Mesenchymal stem cell (in vitro differentiated cells and primary cell): ENCODE measurements around the gene AP5Z1.

ENCODE experiments used
- DNase-seq: peaks from one replicate; pipeline ENCODE4 v3.0.0-alpha.2; 2013
- H2AFZ ChIP-seq: one replicate; pipeline ENCODE4 v1.6.1; 2013; ENCODE audit warnings: low read depth, mild to moderate bottlenecking, control low read depth, inconsistent platforms, low read length, moderate library complexity
- H2AK5ac ChIP-seq: 2 replicates; pipeline ENCODE4 v1.6.1; 2013; ENCODE audit warnings: low read length, moderate library complexity, mild to moderate bottlenecking, inconsistent platforms; ENCODE audit not compliant: severe bottlenecking
- H2BK120ac ChIP-seq: one replicate; pipeline ENCODE4 v1.6.1; 2013; ENCODE audit warnings: low read depth, mild to moderate bottlenecking, inconsistent platforms, low read length, moderate library complexity
- H2BK12ac ChIP-seq, 2 experiments: one replicate each; pipeline ENCODE4 v1.6.1; 2013; ENCODE audit warnings: inconsistent platforms in 2 of 2, low read length in 2 of 2, mild to moderate bottlenecking in 2 of 2, moderate library complexity in 2 of 2, control low read depth in 1 of 2
- H2BK15ac ChIP-seq: one replicate; pipeline ENCODE4 v1.6.1; 2013; ENCODE audit warnings: mild to moderate bottlenecking, low read depth, inconsistent platforms; ENCODE audit not compliant: poor library complexity, severe bottlenecking
- H2BK5ac ChIP-seq: 2 replicates; pipeline ENCODE4 v1.6.1; 2013; ENCODE audit warnings: low read depth, mild to moderate bottlenecking, low read length, control low read depth, inconsistent platforms; ENCODE audit not compliant: poor library complexity, severe bottlenecking
- H3K14ac ChIP-seq, 2 experiments: one replicate each; pipeline ENCODE4 v1.6.1; 2013; ENCODE audit warnings: inconsistent platforms in 2 of 2, low read length in 2 of 2, control low read depth in 1 of 2, mild to moderate bottlenecking in 1 of 2, moderate library complexity in 1 of 2
- H3K18ac ChIP-seq, 2 experiments: one replicate each; pipeline ENCODE4 v1.6.1; 2013; ENCODE audit warnings: inconsistent platforms in 2 of 2, low read length in 2 of 2, control low read depth in 1 of 2, low read depth in 1 of 2, mild to moderate bottlenecking in 1 of 2
- H3K23ac ChIP-seq, 2 experiments: one replicate each; pipeline ENCODE4 v1.6.1; 2013; ENCODE audit warnings: inconsistent platforms in 2 of 2, low read length in 2 of 2, mild to moderate bottlenecking in 2 of 2, moderate library complexity in 2 of 2, control low read depth in 1 of 2
- H3K27ac ChIP-seq: 2 replicates; pipeline ENCODE4 v1.5.1; 2013; ENCODE audit warnings: mild to moderate bottlenecking, moderate library complexity, low read length, control low read depth, inconsistent platforms; ENCODE audit not compliant: poor library complexity, severe bottlenecking
- H3K27me3 ChIP-seq, 2 experiments: 2 replicates each; pipeline versions ENCODE4 v1.6.1 to v1.7.0; 2013; ENCODE audit warnings: low read length in 2 of 2, mild to moderate bottlenecking in 2 of 2, moderate library complexity in 2 of 2, control low read depth in 1 of 2, inconsistent platforms in 1 of 2; ENCODE audit not compliant: control insufficient read depth in 1 of 2, insufficient read depth in 1 of 2
- H3K36me3 ChIP-seq, 2 experiments: 2 replicates each; pipeline versions ENCODE4 v1.6.1 to v1.7.0; 2013; ENCODE audit warnings: low read length in 2 of 2, control low read depth in 1 of 2, inconsistent platforms in 1 of 2, low read depth in 1 of 2, mild to moderate bottlenecking in 1 of 2; ENCODE audit not compliant: insufficient read depth in 2 of 2, control insufficient read depth in 1 of 2
- H3K4ac ChIP-seq, 2 experiments: one replicate each; pipeline ENCODE4 v1.6.1; 2013; ENCODE audit warnings: inconsistent platforms in 2 of 2, low read length in 2 of 2, mild to moderate bottlenecking in 2 of 2, moderate library complexity in 2 of 2, control low read depth in 1 of 2, low read depth in 1 of 2
- H3K4me1 ChIP-seq: 2 replicates; pipeline ENCODE4 v1.6.1; 2013; ENCODE audit warnings: low read depth, low read length, control low read depth; ENCODE audit not compliant: control insufficient read depth, insufficient read depth
- H3K4me2 ChIP-seq: 2 replicates; pipeline ENCODE4 v1.6.1; 2013; ENCODE audit warnings: low read length, mild to moderate bottlenecking, inconsistent platforms; ENCODE audit not compliant: poor library complexity, severe bottlenecking
- H3K4me3 ChIP-seq, 2 experiments: 2 replicates each; pipeline versions ENCODE4 v1.5.1 to v1.7.0; 2013; ENCODE audit warnings: low read length in 2 of 2, mild to moderate bottlenecking in 2 of 2, control low read depth in 1 of 2, low read depth in 1 of 2; ENCODE audit not compliant: insufficient read depth in 1 of 2
- H3K79me1 ChIP-seq: replicated peaks from 2 replicates; pipeline ENCODE4 v1.6.1; 2013; ENCODE audit warnings: mild to moderate bottlenecking, control low read depth, low read length, inconsistent platforms; ENCODE audit not compliant: poor library complexity, severe bottlenecking
- H3K9ac ChIP-seq: 2 replicates; pipeline ENCODE4 v1.7.0; 2013; ENCODE audit warnings: mild to moderate bottlenecking, low read length, moderate library complexity
- H3K9me3 ChIP-seq: 2 replicates; pipeline ENCODE4 v1.7.0; 2013; ENCODE audit warnings: mild to moderate bottlenecking, low read length; ENCODE audit not compliant: control insufficient read depth
- H4K8ac ChIP-seq: one replicate; pipeline ENCODE4 v1.6.1; 2013; ENCODE audit warnings: inconsistent platforms, mild to moderate bottlenecking, low read length, moderate library complexity
- H4K91ac ChIP-seq: one replicate; pipeline ENCODE4 v1.6.1; 2013; ENCODE audit warnings: mild to moderate bottlenecking, low read length, inconsistent platforms
- WGBS: methylation state at CpG from one replicate; pipeline ENCODE4 v1.1.7; 2013; ENCODE audit warnings: mixed read lengths; 5-methylcytosine and 5-hydroxymethylcytosine counted together

AP5Z1 gene

GRCh38 chr7:4836206-4836661, 60.8 kb downstream of the AP5Z1 start:
- Histone ChIP-seq H2BK12ac (no peak overlapping the region), H2BK15ac (no peak overlapping the region), H3K4me2 (no peak overlapping the region), H3K4ac (no peak overlapping the region), H3K9ac (no peak overlapping the region), H2BK120ac (no peak overlapping the region), H3K14ac (no peak overlapping the region), H3K18ac (no peak overlapping the region), H4K8ac (no peak overlapping the region), H4K91ac (no peak overlapping the region), H3K27me3 (peaks cover 0 to 5% of the 10 kb centered on the region in 2 experiments), H3K79me1 (no peaks in the 10 kb centered on the region), H3K36me3 (no peaks in the 10 kb centered on the region), H3K27ac (no peak overlapping the region), H2AK5ac (no peak overlapping the region), H3K4me3 (no peak overlapping the region), H3K4me1 (peaks cover 7% of the 10 kb centered on the region), H3K9me3 (no peaks in the 10 kb centered on the region), H2BK5ac (no peak overlapping the region), H3K23ac (no peak overlapping the region), H2AFZ (no peak overlapping the region)
- 90% methylated on average over 30 of the region's 30 CpGs for WGBS
- DNase-seq = no peak

DNA sequence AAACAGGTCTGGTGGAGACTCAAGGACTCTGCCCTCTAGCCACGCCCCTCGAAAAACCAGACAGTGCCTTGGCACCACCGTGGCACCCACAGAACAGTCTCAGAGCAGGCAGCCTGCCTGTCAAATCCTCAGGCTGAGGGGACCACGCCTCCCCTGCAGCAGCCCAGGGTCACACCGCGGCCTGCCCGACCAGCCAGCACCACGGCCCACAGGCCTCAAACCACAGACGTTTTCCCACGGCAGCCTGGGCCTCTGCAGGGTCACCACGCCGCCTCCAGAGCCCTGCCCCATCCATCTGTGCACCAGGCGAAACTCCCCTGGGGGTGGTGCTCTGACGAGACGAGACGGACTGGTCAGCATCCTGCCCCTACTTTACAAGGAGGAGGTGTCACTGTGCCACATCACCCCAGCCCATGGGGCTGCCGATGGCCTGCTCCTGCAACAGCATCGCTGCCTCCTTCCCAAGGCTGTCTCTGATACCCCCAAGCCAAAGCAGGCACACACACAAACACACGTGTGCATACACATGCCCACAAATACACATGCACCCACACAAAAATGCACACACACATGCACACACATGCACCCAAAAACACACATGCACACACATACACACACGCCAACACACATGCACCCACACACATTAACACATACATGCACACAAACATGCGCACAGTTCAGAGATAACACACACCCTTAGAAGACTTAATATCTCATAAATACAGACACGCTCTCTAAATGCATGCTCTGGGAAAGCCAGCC, 61.8 kb downstream of the AP5Z1 start:
- Histone ChIP-seq H3K4me3 (no peak overlapping the region), H3K4ac (no peak overlapping the region), H3K9ac (no peak overlapping the region), H3K36me3 (no peaks in the 10 kb centered on the region), H3K27me3 (peaks cover 0 to 5% of the 10 kb centered on the region in 2 experiments), H2AFZ (no peak overlapping the region), H2BK120ac (no peak overlapping the region), H3K4me1 (peaks cover 7% of the 10 kb centered on the region), H3K4me2 (no peak overlapping the region), H3K27ac (no peak overlapping the region), H3K23ac (no peak overlapping the region), H2BK15ac (no peak overlapping the region), H2AK5ac (no peak overlapping the region), H3K18ac (no peak overlapping the region), H4K91ac (no peak overlapping the region), H4K8ac (no peak overlapping the region), H3K14ac (no peak overlapping the region), H2BK5ac (no peak overlapping the region), H3K79me1 (no peaks in the 10 kb centered on the region), H2BK12ac (no peak overlapping the region), H3K9me3 (no peaks in the 10 kb centered on the region)
- WGBS = 78% methylated on average over 22 of the region's 22 CpGs
- no peak for DNase-seq

DNA sequence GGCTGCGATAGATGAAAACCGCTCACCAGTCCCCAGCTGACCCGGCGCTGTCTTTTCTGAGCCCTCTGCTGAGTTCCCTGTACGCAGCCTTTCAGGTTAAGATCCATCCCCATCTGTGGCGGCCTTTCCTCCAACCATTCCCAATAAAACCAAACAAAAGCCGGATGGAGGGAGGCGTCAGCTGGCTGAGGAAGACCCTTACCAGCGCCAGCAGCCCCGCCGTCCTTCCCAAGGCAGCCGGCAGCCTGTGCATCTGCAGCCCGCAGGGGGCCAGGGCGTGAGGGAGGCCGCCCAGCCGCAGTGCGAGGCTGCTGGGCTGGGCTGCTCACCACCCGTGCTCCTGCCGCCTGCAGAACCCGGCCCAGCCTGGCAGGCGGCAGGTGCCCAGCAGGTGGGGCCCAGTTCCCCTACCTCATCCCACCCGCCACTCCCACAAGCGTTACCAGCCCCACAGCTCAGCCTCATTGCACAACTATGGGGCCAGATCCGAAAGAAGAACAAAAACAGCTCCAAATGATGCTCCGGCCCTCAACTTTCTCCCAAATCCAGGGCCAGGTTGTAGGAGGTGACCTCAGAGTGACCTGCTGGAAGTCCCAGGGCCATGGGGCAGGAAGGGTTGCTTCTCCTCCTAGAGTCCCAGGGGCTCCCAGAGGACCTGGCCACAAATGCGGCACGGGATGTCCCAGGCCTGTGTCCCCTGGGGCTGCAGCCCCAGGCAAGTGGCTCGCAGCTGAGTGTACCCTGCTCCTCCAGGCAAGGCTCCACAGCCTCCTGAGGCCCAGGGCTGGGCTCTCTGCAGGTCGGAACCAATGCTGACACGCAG, 62.6 kb downstream of the AP5Z1 start:
- no peak overlapping the region for H2BK15ac ChIP-seq
- DNase-seq = no peak
- H2BK12ac ChIP-seq = no peak overlapping the region
- no peak overlapping the region for H3K4ac ChIP-seq
- no peak overlapping the region for H2AK5ac ChIP-seq
- H2AFZ ChIP-seq = no peak overlapping the region
- H3K9ac ChIP-seq = no peak overlapping the region
- no peak overlapping the region for H3K14ac ChIP-seq
- H3K18ac ChIP-seq = no peak overlapping the region
- no peak overlapping the region for H2BK5ac ChIP-seq
- H3K27ac ChIP-seq = no peak overlapping the region
- no peak overlapping the region for H4K8ac ChIP-seq
- H3K23ac ChIP-seq = no peak overlapping the region
- no peaks in the 10 kb centered on the region for H3K36me3 ChIP-seq
- H3K79me1 ChIP-seq = no peaks in the 10 kb centered on the region
- peaks cover 7% of the 10 kb centered on the region for H3K4me1 ChIP-seq
- no peak overlapping the region for H3K4me2 ChIP-seq
- H2BK120ac ChIP-seq = no peak overlapping the region
- H3K9me3 ChIP-seq = no peaks in the 10 kb centered on the region
- H3K27me3 ChIP-seq = peaks cover 0 to 5% of the 10 kb centered on the region in 2 experiments
- WGBS = 75% methylated on average over 30 of the region's 30 CpGs
- no peak overlapping the region for H4K91ac ChIP-seq
- no peak overlapping the region for H3K4me3 ChIP-seq

DNA sequence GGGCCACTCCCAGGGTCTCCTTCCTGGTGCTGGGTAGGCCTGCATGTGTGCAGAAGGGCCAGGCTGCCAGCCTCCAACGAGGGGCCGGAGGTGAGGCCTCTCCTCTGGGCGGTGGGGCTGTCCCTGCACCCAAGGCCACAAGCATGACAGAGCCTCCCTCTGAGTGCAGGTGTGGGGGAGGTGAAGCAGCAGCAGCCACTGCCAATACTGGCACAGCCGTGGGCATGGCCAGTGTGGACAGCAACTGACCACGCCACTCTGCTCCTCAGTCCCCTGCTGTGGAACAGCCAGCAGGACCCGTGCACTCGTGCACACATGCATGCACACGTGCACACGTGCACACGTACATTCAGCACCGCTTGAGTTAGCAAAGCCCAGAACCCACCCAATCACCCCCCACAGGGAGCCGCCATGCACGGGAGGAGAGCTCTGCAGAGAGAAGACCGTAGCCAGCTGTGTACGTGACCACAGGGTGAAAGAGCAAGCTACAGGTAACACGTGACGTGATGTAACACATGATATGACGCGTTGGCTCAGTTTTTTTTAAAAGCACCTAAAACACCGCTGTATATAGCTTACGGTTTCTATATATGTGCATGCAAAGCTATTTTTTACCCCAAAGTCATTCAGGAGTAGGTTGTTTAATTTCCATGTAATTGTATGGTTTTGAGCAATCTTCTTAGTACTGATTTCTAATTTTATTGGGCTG, 63.4 kb downstream of the AP5Z1 start:
- Histone ChIP-seq H3K4me3 (no peak overlapping the region), H3K27ac (no peak overlapping the region), H3K4me1 (peaks cover 7% of the 10 kb centered on the region), H3K9me3 (no peaks in the 10 kb centered on the region), H2AK5ac (no peak overlapping the region), H3K4me2 (no peak overlapping the region), H2AFZ (no peak overlapping the region), H3K23ac (no peak overlapping the region), H3K9ac (no peak overlapping the region), H2BK12ac (no peak overlapping the region), H3K18ac (no peak overlapping the region), H4K8ac (no peak overlapping the region), H3K36me3 (no peaks in the 10 kb centered on the region), H3K4ac (no peak overlapping the region), H4K91ac (no peak overlapping the region), H3K27me3 (peaks cover 0 to 5% of the 10 kb centered on the region in 2 experiments), H2BK15ac (no peak overlapping the region), H2BK5ac (no peak overlapping the region), H3K14ac (no peak overlapping the region), H2BK120ac (no peak overlapping the region), H3K79me1 (no peaks in the 10 kb centered on the region)
- DNase-seq = no peak
- 91% methylated on average over 20 of the region's 21 CpGs for WGBS
